HCT116 (cell line): ENCODE data around the gene VPS9D1. TPM values are rescaled to one million over a fixed set of nuclear protein-coding genes. Genes with fewer than 3 reads are reported as not detected.

ENCODE experiments used
- ATAC-seq: fragments of 200-7000 bp; cut with Tn5 transposase; 2 replicates; pipeline ENCODE4 v1.9.1; 2020; ENCODE audit warnings: mild to moderate bottlenecking, moderate library complexity
- Bru-seq: library from RNA; stranded (reverse); fragments of 400-500 nt; gene quantifications from one replicate; lab custom pipeline; 2021; lab: Mats Ljungman, UMichigan
- BruChase-seq, 2 experiments: library from RNA; stranded (reverse); fragments of 400-500 nt; gene quantifications; one replicate each; lab custom pipeline; 2021; lab: Mats Ljungman, UMichigan
- BruUV-seq: library from RNA; stranded (reverse); fragments of 400-500 nt; replicated peaks from 2 replicates; lab custom pipeline; 2021; lab: Mats Ljungman, UMichigan
- CTCF ChIA-PET: fragments of 300-600 bp; sonication (Branson Sonifier 250); formaldehyde crosslinking; loops from one replicate; lab custom pipeline; 2021; ENCODE audit warnings: antibody characterized with exemption; lab: Charles Lee
- POLR2A ChIA-PET: fragments of 300-600, 350-600 bp; sonication (Branson Sonifier 250); formaldehyde crosslinking; loops from one replicate; lab custom pipeline; 2021; ENCODE audit warnings: antibody characterized with exemption; lab: Charles Lee
- RAD21 ChIA-PET, 2 experiments: fragments of 300-600 bp; sonication (Branson Sonifier 250); formaldehyde crosslinking; loops; one replicate each; lab custom pipeline; 2023; ENCODE audit warnings: low total read pairs in 2 of 2; ENCODE audit not compliant: uncharacterized antibody in 2 of 2, unreplicated experiment in 2 of 2, low non-redundant PET in 1 of 2; lab: Charles Lee
- DNase-seq: peaks from one replicate; pipeline ENCODE4 v3.0.0-alpha.2; 2010; ENCODE audit warnings: low read depth, low spot score
- H2AFZ ChIP-seq: fragments of 200-600 bp; shearing (Covaris generic), sonication (generic); 2 replicates; pipeline ENCODE4 v1.6.1; 2017; ENCODE audit warnings: low read depth, mixed run types, mixed read lengths, antibody characterized with exemption, low read length; ENCODE audit not compliant: poor library complexity, severe bottlenecking
- H3K27ac ChIP-seq: 2 replicates; pipeline ENCODE4 v1.5.1; 2012; ENCODE audit warnings: low read depth, low read length
- H3K27me3 ChIP-seq: fragments of 200-600 bp; sonication (generic); 2 replicates; pipeline ENCODE4 v1.6.1; 2016; ENCODE audit warnings: mixed run types, low read length, mixed read lengths; ENCODE audit not compliant: insufficient read depth
- H3K36me3 ChIP-seq, 2 experiments: fragments of 200-500 bp in 1 of 2; fragments of 200-600 bp in 1 of 2; sonication (Bioruptor generic) in 1 of 2; sonication (generic) in 1 of 2; 2 replicates each; pipeline versions ENCODE4 v1.5.1 to v1.6.1; 2014 to 2016; ENCODE audit warnings: low read length in 2 of 2, inconsistent platforms in 1 of 2, mixed read lengths in 1 of 2, mixed run types in 1 of 2; ENCODE audit not compliant: insufficient read depth in 2 of 2, control insufficient read depth in 1 of 2
- H3K4me1 ChIP-seq, 2 experiments: fragments of 200-600 bp in 1 of 2; sonication (generic) in 1 of 2; 2 replicates each; pipeline versions ENCODE4 v1.5.1 to v1.6.1; 2012 to 2017; ENCODE audit warnings: low read length in 2 of 2, inconsistent platforms in 1 of 2, mild to moderate bottlenecking in 1 of 2, mixed read lengths in 1 of 2, mixed run types in 1 of 2, moderate library complexity in 1 of 2; ENCODE audit not compliant: insufficient read depth in 2 of 2, control insufficient read depth in 1 of 2
- H3K4me2 ChIP-seq: fragments of 200-600 bp; sonication (generic); 2 replicates; pipeline ENCODE4 v1.6.1; 2017; ENCODE audit warnings: mixed run types, low read length, mixed read lengths
- H3K4me3 ChIP-seq, 2 experiments: fragments of 200-600 bp in 1 of 2; sonication (generic) in 1 of 2; replicated peaks in 1 of 2; 2 replicates each; pipeline ENCODE4 v1.5.1; 2011 to 2016; ENCODE audit warnings: low read length in 2 of 2, control low read depth in 1 of 2, low read depth in 1 of 2, mild to moderate bottlenecking in 1 of 2, mixed read lengths in 1 of 2, mixed run types in 1 of 2
- H3K79me2 ChIP-seq: fragments of 200-600 bp; sonication (generic); 2 replicates; pipeline ENCODE4 v1.6.1; 2017; ENCODE audit warnings: mild to moderate bottlenecking, mixed run types, low read length, moderate library complexity, mixed read lengths; ENCODE audit not compliant: insufficient read depth
- H3K9ac ChIP-seq: fragments of 200-600 bp; sonication (generic); 2 replicates; pipeline ENCODE4 v1.6.1; 2016; ENCODE audit warnings: low read length, mixed read lengths
- H3K9me2 ChIP-seq: fragments of 200-600 bp; sonication (generic), shearing (Covaris generic); 2 replicates; pipeline ENCODE4 v1.6.1; 2017; ENCODE audit warnings: mixed run types, mild to moderate bottlenecking, moderate library complexity; ENCODE audit not compliant: insufficient read depth
- H3K9me3 ChIP-seq, 2 experiments: fragments of 200-500 bp in 1 of 2; fragments of 200-600 bp in 1 of 2; sonication (Bioruptor generic) in 1 of 2; sonication (generic) in 1 of 2; 2 replicates each; pipeline ENCODE4 v1.6.1; 2014 to 2017; ENCODE audit warnings: low read length in 2 of 2, mixed read lengths in 2 of 2, inconsistent platforms in 1 of 2, low read depth in 1 of 2, mild to moderate bottlenecking in 1 of 2, mixed run types in 1 of 2, moderate library complexity in 1 of 2; ENCODE audit not compliant: control insufficient read depth in 1 of 2, insufficient read depth in 1 of 2
- H4K20me1 ChIP-seq: fragments of 200-600 bp; sonication (generic), shearing (Covaris generic); 2 replicates; pipeline ENCODE4 v1.6.1; 2017; ENCODE audit warnings: mixed run types, mild to moderate bottlenecking, moderate library complexity; ENCODE audit not compliant: insufficient read depth
- CBX3 ChIP-seq: IDR thresholded peaks from 2 replicates; pipeline ENCODE4 v1.6.1; 2012; ENCODE audit warnings: low read depth
- JUND ChIP-seq: IDR thresholded peaks from 2 replicates; pipeline ENCODE4 v1.6.1; 2012
- POLR2A ChIP-seq: IDR thresholded peaks from 2 replicates; pipeline ENCODE4 v1.7.0; 2011; ENCODE audit warnings: borderline replicate concordance; ENCODE audit not compliant: insufficient read depth, insufficient read length; ENCODE audit errors: extremely low read depth
- POLR2AphosphoS5 ChIP-seq: IDR thresholded peaks from 2 replicates; pipeline ENCODE4 v1.6.1; 2011; ENCODE audit warnings: mild to moderate bottlenecking, low read depth, low read length, moderate library complexity
- TCF7L2 ChIP-seq: IDR thresholded peaks from 2 replicates; pipeline ENCODE4 v1.7.0; 2011; ENCODE audit warnings: borderline replicate concordance, inconsistent platforms; ENCODE audit not compliant: insufficient read depth, insufficient read length; ENCODE audit errors: extremely low read depth
- YY1 ChIP-seq: IDR thresholded peaks from 2 replicates; pipeline ENCODE4 v1.6.1; 2011; ENCODE audit warnings: low read length, low read depth, moderate library complexity, mild to moderate bottlenecking; ENCODE audit not compliant: insufficient replicate concordance; ENCODE audit errors: extremely low read depth
- ZBTB33 ChIP-seq: IDR thresholded peaks from 2 replicates; pipeline ENCODE4 v1.6.1; 2011; ENCODE audit warnings: mild to moderate bottlenecking, low read length, moderate library complexity; ENCODE audit not compliant: insufficient replicate concordance; ENCODE audit errors: extremely low read depth
- intact Hi-C: fragments of 100-400 bp; cut with micrococcal nuclease; formaldehyde crosslinking; loops from 2 replicates; pipeline ENCODE4 v1.10.0; 2022
- long read RNA-seq: library from polyadenylated mRNA; unstranded; transcript quantifications from one replicate; pipeline ENCODE4 v2.0.0, GENCODE V29; 2021; ENCODE audit not compliant: unreplicated experiment
- polyA plus RNA-seq: library from polyadenylated mRNA; unstranded; fragments of >200 nt; gene quantifications from 2 replicates; pipeline ENCODE4 v1.2.1, GENCODE V29; 2012; ENCODE audit warnings: missing spikeins
- total RNA-seq: library from RNA; stranded (reverse); gene quantifications from one replicate; pipeline ENCODE4 v1.2.1, GENCODE V29; 2021; ENCODE audit not compliant: unreplicated experiment

Gene VPS9D1
- total RNA-seq: 4.2 TPM
- polyA plus RNA-seq: 5.9 and 6.2 TPM in 2 replicates
- percentile 42 among the genes with signal in this experiment for Bru-seq, nascent RNA
- BruChase-seq, experiment 1, labeled RNA remaining after a 6-hour chase: percentile 53 among the genes with signal in this experiment
- BruChase-seq, experiment 2, labeled RNA remaining after a 2-hour chase: percentile 44 among the genes with signal in this experiment
- long read RNA-seq, partial matches to known transcripts: 3 of 22 reads
- long read RNA-seq, other reads (novel, unspliced or antisense): 19 of 22 reads

GRCh38 chr16:89720813-89721545, at the start of gene VPS9D1, which contains the start of gene ZNF276:
Gene VPS9D1 (minus strand): TSS chr16:89720898. CDS start chr16:89720861, 37 bp downstream.
Gene ZNF276 (plus strand): TSS chr16:89721537. CDS start chr16:89721641, 104 bp downstream.
- peak within 1 kb of the TSS; percentile 86 for H3K4me2 ChIP-seq
- H2AFZ ChIP-seq: no peak within 1 kb of the TSS
- H3K36me3 ChIP-seq: peaks cover 18 to 28% of the 10 kb centered on the region in 2 experiments; a peak in 3 of 4 replicates
- peaks cover 32% of the 10 kb centered on the region; the same call in 1 of the 2 replicates for H3K79me2 ChIP-seq
- RAD21 ChIA-PET: interaction anchor here in 1 of 2 experiments (0.9 kb wide), 1 partner anchor 21 kb away, joined by 4 read pairs; no protein-coding TSS in a partner anchor
- peak within 1 kb of the TSS; percentile 70 to 88 for H3K4me3 ChIP-seq
- TF ChIP-seq YY1 (peak; percentile 79), CBX3 (no peak), JUND (no peak), POLR2A (peak; percentile 72), ZBTB33 (peak; percentile 57), POLR2AphosphoS5 (peak; percentile 88), TCF7L2 (peak; percentile 9)
- BruUV-seq: no TSS peak
- peak within 1 kb of the TSS; percentile 78 for H3K9ac ChIP-seq
- no peaks in the 10 kb centered on the region for H3K9me3 ChIP-seq
- H3K9me2 ChIP-seq: no peaks in the 10 kb centered on the region
- peaks cover 3% of the 10 kb centered on the region; the same call in 1 of the 2 replicates for H4K20me1 ChIP-seq
- intact Hi-C loops: loop anchor here (2.0 kb wide), 1 partner anchor 96 kb away; the partner anchor contains the start of gene FANCA
- peaks cover 28 to 53% of the 10 kb centered on the region in 2 experiments for H3K4me1 ChIP-seq
- POLR2A ChIA-PET: interaction anchor here (1.5 to 1.6 kb wide), 2 partner anchors 10 to 15 kb away, joined by 6 to 12 read pairs; no protein-coding TSS in a partner anchor
- H3K27ac ChIP-seq: peak within 1 kb of the TSS; percentile 97
- CTCF ChIA-PET: interaction anchor here (1.7 kb wide), 1 partner anchor 15 kb away, joined by 7 read pairs; no protein-coding TSS in a partner anchor
- peak; percentile 67 for ATAC-seq
- no peaks in the 10 kb centered on the region for H3K27me3 ChIP-seq
- DNase-seq: peak; percentile 60
